ENCODE results near the gene APAF1.

GRCh38 chr12:98651328-98651727 lies 6.2 kb downstream of the APAF1 start:
- TF ChIP-seq, protein P1, sequence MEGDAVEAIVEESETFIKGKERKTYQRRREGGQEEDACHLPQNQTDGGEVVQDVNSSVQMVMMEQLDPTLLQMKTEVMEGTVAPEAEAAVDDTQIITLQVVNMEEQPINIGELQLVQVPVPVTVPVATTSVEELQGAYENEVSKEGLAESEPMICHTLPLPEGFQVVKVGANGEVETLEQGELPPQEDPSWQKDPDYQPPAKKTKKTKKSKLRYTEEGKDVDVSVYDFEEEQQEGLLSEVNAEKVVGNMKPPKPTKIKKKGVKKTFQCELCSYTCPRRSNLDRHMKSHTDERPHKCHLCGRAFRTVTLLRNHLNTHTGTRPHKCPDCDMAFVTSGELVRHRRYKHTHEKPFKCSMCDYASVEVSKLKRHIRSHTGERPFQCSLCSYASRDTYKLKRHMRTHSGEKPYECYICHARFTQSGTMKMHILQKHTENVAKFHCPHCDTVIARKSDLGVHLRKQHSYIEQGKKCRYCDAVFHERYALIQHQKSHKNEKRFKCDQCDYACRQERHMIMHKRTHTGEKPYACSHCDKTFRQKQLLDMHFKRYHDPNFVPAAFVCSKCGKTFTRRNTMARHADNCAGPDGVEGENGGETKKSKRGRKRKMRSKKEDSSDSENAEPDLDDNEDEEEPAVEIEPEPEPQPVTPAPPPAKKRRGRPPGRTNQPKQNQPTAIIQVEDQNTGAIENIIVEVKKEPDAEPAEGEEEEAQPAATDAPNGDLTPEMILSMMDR (IDR thresholded peaks at IDR 0.05) = no peak
- TF ChIP-seq POLR2AphosphoS5 (IDR thresholded peaks at IDR 0.05; ENCODE audit: low read depth, low read length) (no peak), MXI1 (IDR thresholded peaks at IDR 0.05; ENCODE audit: low read depth, low read length) (no peak)
- TF ChIP-seq, protein P2, sequence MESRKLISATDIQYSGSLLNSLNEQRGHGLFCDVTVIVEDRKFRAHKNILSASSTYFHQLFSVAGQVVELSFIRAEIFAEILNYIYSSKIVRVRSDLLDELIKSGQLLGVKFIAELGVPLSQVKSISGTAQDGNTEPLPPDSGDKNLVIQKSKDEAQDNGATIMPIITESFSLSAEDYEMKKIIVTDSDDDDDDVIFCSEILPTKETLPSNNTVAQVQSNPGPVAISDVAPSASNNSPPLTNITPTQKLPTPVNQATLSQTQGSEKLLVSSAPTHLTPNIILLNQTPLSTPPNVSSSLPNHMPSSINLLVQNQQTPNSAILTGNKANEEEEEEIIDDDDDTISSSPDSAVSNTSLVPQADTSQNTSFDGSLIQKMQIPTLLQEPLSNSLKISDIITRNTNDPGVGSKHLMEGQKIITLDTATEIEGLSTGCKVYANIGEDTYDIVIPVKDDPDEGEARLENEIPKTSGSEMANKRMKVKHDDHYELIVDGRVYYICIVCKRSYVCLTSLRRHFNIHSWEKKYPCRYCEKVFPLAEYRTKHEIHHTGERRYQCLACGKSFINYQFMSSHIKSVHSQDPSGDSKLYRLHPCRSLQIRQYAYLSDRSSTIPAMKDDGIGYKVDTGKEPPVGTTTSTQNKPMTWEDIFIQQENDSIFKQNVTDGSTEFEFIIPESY (IDR thresholded peaks at IDR 0.05; ENCODE audit: borderline replicate concordance, low read depth) = no peak

Measured in SK-N-SH (cell line).